IMR-90 (cell line): ENCODE results near the gene NEURL1. TPM values are rescaled to one million over a fixed set of nuclear protein-coding genes. Genes with fewer than 3 reads are reported as not detected.

ENCODE experiments used
- ATAC-seq: fragments of 200-7000 bp; cut with Tn5 transposase; 2 replicates; pipeline ENCODE4 v1.9.1; 2020; ENCODE audit warnings: low read depth, mild to moderate bottlenecking, moderate library complexity
- BruUV-seq: library from RNA; stranded (reverse); fragments of 400-500 nt; replicated peaks from 2 replicates; lab custom pipeline; 2021; lab: Mats Ljungman, UMichigan
- CTCF ChIA-PET: fragments of 300-600 bp; formaldehyde crosslinking; extraction: SDS; loops from one replicate; lab custom pipeline; 2021; ENCODE audit warnings: antibody characterized with exemption; lab: Yijun Ruan, JAX
- POLR2A ChIA-PET: fragments of 300-600 bp; sonication (Branson Sonifier 250); formaldehyde crosslinking; loops from one replicate; lab custom pipeline; 2022; ENCODE audit warnings: antibody characterized with exemption; ENCODE audit not compliant: unreplicated experiment; lab: Charles Lee
- DNase-seq: peaks from one replicate; pipeline ENCODE4 v3.0.0; 2013
- H2AFZ ChIP-seq: replicated peaks from 2 replicates; pipeline ENCODE3; 2013; ENCODE audit warnings: low read length, mild to moderate bottlenecking; ENCODE audit not compliant: poor library complexity
- H2AK5ac ChIP-seq: 2 replicates; pipeline ENCODE4 v1.6.1; 2013; ENCODE audit warnings: low read depth, low read length, inconsistent platforms
- H2AK9ac ChIP-seq: replicated peaks from 2 replicates; pipeline ENCODE3; 2013; ENCODE audit warnings: mild to moderate bottlenecking, low read depth, low read length, moderate library complexity; ENCODE audit not compliant: poor library complexity
- H2BK120ac ChIP-seq: 2 replicates; pipeline ENCODE4 v1.6.1; 2013; ENCODE audit warnings: low read depth, low read length, inconsistent platforms
- H2BK15ac ChIP-seq: 3 replicates; pipeline ENCODE4 v1.6.1; 2013; ENCODE audit warnings: low read depth, low read length, inconsistent platforms
- H2BK20ac ChIP-seq: 2 replicates; pipeline ENCODE4 v1.6.1; 2013; ENCODE audit warnings: low read depth, mild to moderate bottlenecking, inconsistent platforms, low read length, moderate library complexity
- H2BK5ac ChIP-seq: 2 replicates; pipeline ENCODE4 v1.6.1; 2013; ENCODE audit warnings: mild to moderate bottlenecking, low read depth, low read length, inconsistent platforms; ENCODE audit not compliant: poor library complexity, severe bottlenecking
- H3K14ac ChIP-seq: replicated peaks from 2 replicates; pipeline ENCODE4 v1.6.1; 2013; ENCODE audit warnings: low read depth, low read length, inconsistent platforms
- H3K18ac ChIP-seq: 2 replicates; pipeline ENCODE4 v1.6.1; 2013; ENCODE audit warnings: low read depth, low read length, control low read depth
- H3K23ac ChIP-seq: 2 replicates; pipeline ENCODE4 v1.6.1; 2013; ENCODE audit warnings: low read depth, low read length, inconsistent platforms
- H3K27ac ChIP-seq: 2 replicates; pipeline ENCODE4 v1.5.1; 2013; ENCODE audit warnings: mild to moderate bottlenecking, control low read depth, low read length; ENCODE audit not compliant: insufficient read depth
- H3K27me3 ChIP-seq: 2 replicates; pipeline ENCODE4 v1.6.1; 2013; ENCODE audit warnings: low read length; ENCODE audit not compliant: control insufficient read depth, insufficient read depth
- H3K36me3 ChIP-seq: 2 replicates; pipeline ENCODE4 v1.6.1; 2013; ENCODE audit warnings: low read length, mixed read lengths; ENCODE audit not compliant: control insufficient read depth, insufficient read depth
- H3K4ac ChIP-seq: 2 replicates; pipeline ENCODE4 v1.6.1; 2013; ENCODE audit warnings: low read depth, low read length, inconsistent platforms
- H3K4me1 ChIP-seq: 2 replicates; pipeline ENCODE4 v1.6.1; 2013; ENCODE audit warnings: low read length, mixed read lengths; ENCODE audit not compliant: control insufficient read depth, insufficient read depth
- H3K4me2 ChIP-seq: 2 replicates; pipeline ENCODE4 v1.6.1; 2013; ENCODE audit warnings: low read depth, mild to moderate bottlenecking, control low read depth, low read length, moderate library complexity
- H3K4me3 ChIP-seq: 2 replicates; pipeline ENCODE4 v1.5.1; 2013; ENCODE audit warnings: low read depth, mild to moderate bottlenecking, control low read depth, low read length, moderate library complexity; ENCODE audit not compliant: insufficient read depth
- H3K56ac ChIP-seq: 2 replicates; pipeline ENCODE4 v1.6.1; 2013; ENCODE audit warnings: low read length, inconsistent platforms; ENCODE audit not compliant: insufficient read depth; ENCODE audit errors: extremely low read depth
- H3K79me1 ChIP-seq, 2 experiments: 2 replicates each; pipeline ENCODE4 v1.6.1; 2013; ENCODE audit warnings: low read length in 2 of 2, inconsistent platforms in 1 of 2, low read depth in 1 of 2
- H3K9ac ChIP-seq: 2 replicates; pipeline ENCODE4 v1.6.1; 2013; ENCODE audit warnings: low read depth, low read length, control low read depth
- H3K9me1 ChIP-seq: 2 replicates; pipeline ENCODE4 v1.6.1; 2013; ENCODE audit warnings: low read length, inconsistent platforms; ENCODE audit not compliant: insufficient read depth
- H3K9me3 ChIP-seq: 2 replicates; pipeline ENCODE4 v1.6.1; 2013; ENCODE audit warnings: low read length; ENCODE audit not compliant: control insufficient read depth, insufficient read depth
- H4K20me1 ChIP-seq: 2 replicates; pipeline ENCODE4 v1.6.1; 2013; ENCODE audit warnings: low read length, inconsistent platforms; ENCODE audit not compliant: insufficient read depth
- H4K5ac ChIP-seq: 2 replicates; pipeline ENCODE4 v1.6.1; 2013; ENCODE audit warnings: mild to moderate bottlenecking, low read depth, low read length, control low read depth
- H4K8ac ChIP-seq, 2 experiments: 2 replicates each; pipeline ENCODE4 v1.6.1; 2013; ENCODE audit warnings: low read depth in 2 of 2, low read length in 2 of 2, control low read depth in 1 of 2, inconsistent platforms in 1 of 2
- H4K91ac ChIP-seq: 2 replicates; pipeline ENCODE4 v1.6.1; 2013; ENCODE audit warnings: low read depth, low read length, inconsistent platforms; ENCODE audit not compliant: insufficient read depth
- BHLHE40 ChIP-seq: fragments of 150-350 bp; IDR thresholded peaks from 2 replicates; pipeline ENCODE4 v1.6.1; 2016; ENCODE audit warnings: mild to moderate bottlenecking, low read depth, low read length
- CEBPB ChIP-seq: IDR thresholded peaks from 2 replicates; pipeline ENCODE4 v1.6.1; 2012; ENCODE audit warnings: low read depth, low read length, improper control_type of control experiment
- CHD1 ChIP-seq: IDR thresholded peaks from 2 replicates; pipeline ENCODE4 v1.6.1; 2012; ENCODE audit warnings: low read depth, low read length, improper control_type of control experiment
- CTCF ChIP-seq: conservative IDR thresholded peaks from 2 replicates; pipeline ENCODE4 v1.5.1; 2012; ENCODE audit warnings: mild to moderate bottlenecking, low read depth, low read length, improper control_type of control experiment
- ELK1 ChIP-seq: fragments of 150-350 bp; IDR thresholded peaks from 2 replicates; pipeline ENCODE4 v1.6.1; 2016; ENCODE audit warnings: low read depth, mild to moderate bottlenecking, low read length, moderate library complexity, borderline replicate concordance
- FOS ChIP-seq: fragments of 150-350 bp; IDR thresholded peaks from 2 replicates; pipeline ENCODE4 v1.6.1; 2016; ENCODE audit warnings: low read depth, low read length
- MAFK ChIP-seq: IDR thresholded peaks from 2 replicates; pipeline ENCODE4 v1.6.1; 2012; ENCODE audit warnings: low read depth, low read length, improper control_type of control experiment
- MAZ ChIP-seq: IDR thresholded peaks from 2 replicates; pipeline ENCODE4 v1.6.1; 2012; ENCODE audit warnings: low read depth, mild to moderate bottlenecking, low read length, improper control_type of control experiment, moderate library complexity, borderline replicate concordance
- MXI1 ChIP-seq: IDR thresholded peaks from 2 replicates; pipeline ENCODE4 v1.6.1; 2012; ENCODE audit warnings: low read depth, mild to moderate bottlenecking, low read length, moderate library complexity, borderline replicate concordance
- NFE2L2 ChIP-seq: fragments of 150-350 bp; IDR thresholded peaks from 2 replicates; pipeline ENCODE4 v1.6.1; 2016; ENCODE audit warnings: low read depth, mild to moderate bottlenecking, low read length
- POLR2A ChIP-seq: IDR thresholded peaks from 2 replicates; pipeline ENCODE4 v1.6.1; 2012; ENCODE audit warnings: mild to moderate bottlenecking, low read depth, low read length
- RAD21 ChIP-seq: IDR thresholded peaks from 2 replicates; pipeline ENCODE4 v1.6.1; 2012; ENCODE audit warnings: low read length, improper control_type of control experiment
- RCOR1 ChIP-seq: IDR thresholded peaks from 2 replicates; pipeline ENCODE4 v1.6.1; 2012; ENCODE audit warnings: mild to moderate bottlenecking, low read length, improper control_type of control experiment; ENCODE audit not compliant: insufficient replicate concordance
- RFX5 ChIP-seq: IDR thresholded peaks from 2 replicates; pipeline ENCODE4 v1.8.0; 2012; ENCODE audit warnings: low read depth, mild to moderate bottlenecking, low read length, moderate library complexity
- SMC3 ChIP-seq: fragments of 150-350 bp; IDR thresholded peaks from 2 replicates; pipeline ENCODE4 v1.6.1; 2016; ENCODE audit warnings: low read depth, mild to moderate bottlenecking, antibody characterized with exemption, low read length, moderate library complexity
- USF2 ChIP-seq: fragments of 150-350 bp; IDR thresholded peaks from 2 replicates; pipeline ENCODE4 v1.6.1; 2017; ENCODE audit warnings: mild to moderate bottlenecking, antibody characterized with exemption, low read length, low read depth
- WGBS, 2 experiments: methylation state at CpG; one replicate each; pipeline versions ENCODE4 v1.1.5 to v1.1.7; 2013; ENCODE audit warnings: missing lambda C conversion rate in 2 of 2; ENCODE audit not compliant: insufficient read length in 1 of 2; ENCODE audit errors: extremely low coverage in 2 of 2; 5-methylcytosine and 5-hydroxymethylcytosine counted together
- dilution Hi-C: fragments of 300-500 bp; cut with HindIII; formaldehyde crosslinking; loops from one replicate; pipeline ENCODE4 v1.14.3; 2018; ENCODE audit warnings: low sequenced_read_pairs; ENCODE audit not compliant: unreplicated experiment
- in situ Hi-C: fragments of 300-500 bp; cut with MboI; formaldehyde crosslinking; loops from 3 replicates; pipeline ENCODE4 v1.14.3; 2019; ENCODE audit warnings: low sequenced_read_pairs, inconsistent platforms, mixed read lengths
- intact Hi-C: fragments of 100-400 bp; cut with micrococcal nuclease; formaldehyde crosslinking; loops from 2 replicates; pipeline ENCODE4 v1.10.0; 2022
- polyA plus RNA-seq, 3 experiments: library from polyadenylated mRNA; depleted of rRNA; stranded (reverse); fragments of >200 nt; gene quantifications; 2 replicates each; pipeline ENCODE4 v1.2.3, GENCODE V29; 2012; ENCODE audit warnings: low replicate concordance in 1 of 3
- total RNA-seq: library from RNA; depleted of rRNA; stranded (reverse); fragments of >200 nt; gene quantifications from 2 replicates; pipeline ENCODE4 v1.2.3, GENCODE V29; 2012

Gene NEURL1
- total and polyA plus RNA-seq, 2 of the 4 experiments (the other 2 are of a cell fraction), result 0.36 to 0.82 TPM

GRCh38 chr10:103621783-103622125, 128.2 kb downstream of the NEURL1 start:
- Histone ChIP-seq H2BK5ac (no peak overlapping the region), H4K91ac (no peak overlapping the region), H4K5ac (no peak overlapping the region), H3K9ac (no peak overlapping the region), H3K4me3 (no peak overlapping the region), H3K4me1 (peaks cover 3% of the 10 kb centered on the region; the same call in 1 of the 2 replicates), H2BK15ac (no peak overlapping the region), H2AK5ac (no peak overlapping the region), H3K18ac (no peak overlapping the region), H4K8ac (no peak overlapping the region), H2AK9ac (no peak overlapping the region), H3K27me3 (no peaks in the 10 kb centered on the region), H2BK20ac (no peak overlapping the region), H4K20me1 (no peaks in the 10 kb centered on the region), H3K79me1 (peaks cover 13 to 31% of the 10 kb centered on the region in 2 experiments), H3K14ac (no peak overlapping the region), H3K56ac (no peak overlapping the region), H2BK120ac (no peak overlapping the region), H3K9me3 (no peaks in the 10 kb centered on the region), H3K27ac (no peak overlapping the region), H3K36me3 (peaks cover 84% of the 10 kb centered on the region), H3K4ac (no peak overlapping the region), H3K4me2 (no peak overlapping the region), H3K23ac (no peak overlapping the region), H2AFZ (no peak overlapping the region), H3K9me1 (peaks cover 6% of the 10 kb centered on the region; the same call in 1 of the 2 replicates)
- dilution Hi-C loops (no loop called here), in situ Hi-C loops (no loop called here), intact Hi-C loops (no loop called here)
- BruUV-seq, result no TSS peak
- ATAC-seq (no peak), DNase-seq (no peak)
- ChIA-PET POLR2A (no interaction called here), CTCF (no interaction called here)
- WGBS, 2 experiments, result 85% methylated on average over 2 of the region's 4 CpGs; no CpG with 5 or more reads in 1 of the 2 experiments
- TF ChIP-seq MXI1 (no peak), NFE2L2 (no peak), MAZ (no peak), CTCF (no peak), RCOR1 (no peak), MAFK (no peak), RAD21 (no peak), RFX5 (no peak), POLR2A (no peak), USF2 (no peak), CHD1 (no peak), BHLHE40 (no peak), CEBPB (no peak), FOS (no peak), SMC3 (no peak), ELK1 (no peak)
